NCI-H187 (cell line): Measurements from ENCODE around the gene CETN1.

Source experiments
- DNase-seq, 2 experiments: peaks; one replicate each; lab custom pipeline; 2025; lab: John Stamatoyannopoulos, UW

CETN1 gene

GRCh38 chr18:623761-624620, 43.8 kb downstream of the CETN1 start:
- DNase-seq: peak in 1 of 2 experiments; percentile 58

GRCh38 chr18:627231-627630, 47.1 kb downstream of the CETN1 start:
- DNase-seq: no peak

- no peak for DNase-seq
Measured at GRCh38 chr18:629269-630150, 49.3 kb downstream of the CETN1 start.

- no peak for DNase-seq
Measured at GRCh38 chr18:631560-631959, 51.4 kb downstream of the CETN1 start.
